Tibial nerve (tissue), 3 donors: ENCODE results near the gene SPATA20.

ENCODE experiments used
- CTCF ChIP-seq, 5 experiments: fragments of 200-600 bp in 3 of 5; fragments of 450-650 bp in 2 of 5; sonication (generic) in 3 of 5; IDR thresholded peaks; one replicate each; pipeline ENCODE4 v1.5.1; 2016 to 2019; ENCODE audit warnings: antibody characterized with exemption in 5 of 5, mild to moderate bottlenecking in 3 of 5, moderate library complexity in 2 of 5
- POLR2A ChIP-seq, 2 donors: fragments of 450-650 bp; IDR thresholded peaks; one replicate each; pipeline ENCODE4 v1.6.1; 2017; ENCODE audit warnings: antibody characterized with exemption in 2 of 2, mild to moderate bottlenecking in 2 of 2, moderate library complexity in 2 of 2

GRCh38 chr17:50546701-50547034 lies 306 bp upstream of the SPATA20 start:
- TF ChIP-seq POLR2A (IDR thresholded peaks at IDR 0.05): no peak
- no peak for TF ChIP-seq CTCF (IDR thresholded peaks at IDR 0.05)
